DOHH2 (cell line): Measurements from ENCODE around the gene DYRK1A.

ENCODE experiments used
- CTCF ChIP-seq: fragments of 200-600 bp; sonication (generic); IDR thresholded peaks from one replicate; pipeline ENCODE4 v1.5.1; 2014; ENCODE audit warnings: antibody characterized with exemption, mild to moderate bottlenecking, low read depth, low read length; ENCODE audit not compliant: poor library complexity, severe bottlenecking
- EZH2phosphoT487 ChIP-seq: fragments of 200-600 bp; sonication (generic); IDR thresholded peaks from 2 replicates; pipeline ENCODE4 v1.6.1; 2017; ENCODE audit warnings: borderline replicate concordance, mild to moderate bottlenecking, antibody characterized with exemption, low read length, moderate library complexity, mixed read lengths

GRCh38 chr21:37575580-37575979 is 209.0 kb downstream of the DYRK1A start:
- TF ChIP-seq CTCF, result no peak
- TF ChIP-seq EZH2phosphoT487, result no peak
